SK-N-SH (cell line): Measurements from ENCODE around the gene CPNE2. TPM values are rescaled to one million over a fixed set of nuclear protein-coding genes. Genes with fewer than 3 reads are reported as not detected.

Experiments
- CHD2 ChIP-seq: fragments of 150-350 bp; IDR thresholded peaks from 2 replicates; pipeline ENCODE4 v1.6.1; 2018; ENCODE audit warnings: low read length; ENCODE audit not compliant: partially characterized antibody
- CTCF ChIP-seq: fragments of 200-600 bp; sonication (generic); IDR thresholded peaks from 2 replicates; pipeline ENCODE4 v1.6.1; 2017; ENCODE audit warnings: antibody characterized with exemption, mild to moderate bottlenecking, moderate library complexity
- EP300 ChIP-seq, 2 experiments: IDR thresholded peaks; 2 replicates each; pipeline versions ENCODE4 v1.4.0 to v1.6.1; 2012; ENCODE audit warnings: borderline replicate concordance in 1 of 2, low read depth in 1 of 2, low read length in 1 of 2
- GABPA ChIP-seq: IDR thresholded peaks from 2 replicates; pipeline ENCODE4 v1.4.0; 2012; ENCODE audit warnings: low read depth, mild to moderate bottlenecking
- GATA2 ChIP-seq: sonication (generic); formaldehyde crosslinking; IDR thresholded peaks from 2 replicates; pipeline ENCODE4 v1.5.0; 2020; ENCODE audit warnings: mild to moderate bottlenecking, missing genetic modification reagents
- IRF3 ChIP-seq: fragments of 150-350 bp; IDR thresholded peaks from 2 replicates; pipeline ENCODE4 v1.6.1; 2016; ENCODE audit warnings: mild to moderate bottlenecking, low read depth, low read length
- REST ChIP-seq: IDR thresholded peaks from 2 replicates; pipeline ENCODE4 v1.6.1; 2012; ENCODE audit warnings: mild to moderate bottlenecking, low read depth, low read length, moderate library complexity
- SIN3A ChIP-seq: IDR thresholded peaks from 2 replicates; pipeline ENCODE4 v1.6.1; 2012; ENCODE audit warnings: low read depth, mild to moderate bottlenecking, low read length, moderate library complexity, borderline replicate concordance
- TCF12 ChIP-seq: IDR thresholded peaks from 2 replicates; pipeline ENCODE4 v1.4.0; 2012
- USF1 ChIP-seq: IDR thresholded peaks from 2 replicates; pipeline ENCODE4 v1.4.0; 2012; ENCODE audit warnings: low read depth, borderline replicate concordance
- USF2 ChIP-seq: fragments of 150-350 bp; IDR thresholded peaks from 2 replicates; pipeline ENCODE4 v1.6.1; 2017; ENCODE audit warnings: antibody characterized with exemption, low read length, low read depth, borderline replicate concordance
- polyA plus RNA-seq, 3 experiments: library from polyadenylated mRNA; depleted of rRNA; stranded (reverse); fragments of >200 nt; gene quantifications; 2 replicates each; pipeline ENCODE4 v1.2.3, GENCODE V29; 2012

CPNE2 gene
- polyA plus RNA-seq, 1 of the 3 experiments (the other 2 are of a cell fraction): 73.0 TPM

- TF ChIP-seq REST: no peak
- no peak for TF ChIP-seq USF1
- peak; percentile 30; the same call in 1 of the 2 replicates for TF ChIP-seq TCF12
- TF ChIP-seq SIN3A: no peak
- no peak; the same call in none of the 2 replicates for TF ChIP-seq GATA2 (CRISPR knock-in tag)
- no peak for TF ChIP-seq GABPA
- no peak for TF ChIP-seq CTCF
- no peak for TF ChIP-seq IRF3
- TF ChIP-seq USF2: no peak
- TF ChIP-seq EP300 (IDR thresholded peaks at IDR 0.05; ENCODE audit: borderline replicate concordance in 1 of 2, low read depth in 1 of 2, low read length in 1 of 2): peak in 1 of 2 experiments; percentile 94; a peak in 2 of 4 replicates
- peak; percentile 66 for TF ChIP-seq CHD2
These were observed 86.9 kb downstream of the CPNE2 start (continued) for GRCh38 chr16:57179215-57179828.
